ENCODE measurements around the gene SLC28A2. TPM values are rescaled to one million over a fixed set of nuclear protein-coding genes. Genes with fewer than 3 reads are reported as not detected.

The SLC28A2 gene
- total RNA-seq, 1 experiment from 2014 or later: not detected

GRCh38 chr15:45212493-45212892 lies 39.5 kb upstream of the SLC28A2 start:
- TF ChIP-seq, protein P1, sequence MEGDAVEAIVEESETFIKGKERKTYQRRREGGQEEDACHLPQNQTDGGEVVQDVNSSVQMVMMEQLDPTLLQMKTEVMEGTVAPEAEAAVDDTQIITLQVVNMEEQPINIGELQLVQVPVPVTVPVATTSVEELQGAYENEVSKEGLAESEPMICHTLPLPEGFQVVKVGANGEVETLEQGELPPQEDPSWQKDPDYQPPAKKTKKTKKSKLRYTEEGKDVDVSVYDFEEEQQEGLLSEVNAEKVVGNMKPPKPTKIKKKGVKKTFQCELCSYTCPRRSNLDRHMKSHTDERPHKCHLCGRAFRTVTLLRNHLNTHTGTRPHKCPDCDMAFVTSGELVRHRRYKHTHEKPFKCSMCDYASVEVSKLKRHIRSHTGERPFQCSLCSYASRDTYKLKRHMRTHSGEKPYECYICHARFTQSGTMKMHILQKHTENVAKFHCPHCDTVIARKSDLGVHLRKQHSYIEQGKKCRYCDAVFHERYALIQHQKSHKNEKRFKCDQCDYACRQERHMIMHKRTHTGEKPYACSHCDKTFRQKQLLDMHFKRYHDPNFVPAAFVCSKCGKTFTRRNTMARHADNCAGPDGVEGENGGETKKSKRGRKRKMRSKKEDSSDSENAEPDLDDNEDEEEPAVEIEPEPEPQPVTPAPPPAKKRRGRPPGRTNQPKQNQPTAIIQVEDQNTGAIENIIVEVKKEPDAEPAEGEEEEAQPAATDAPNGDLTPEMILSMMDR (conservative IDR thresholded peaks at IDR 0.05): no peak
- Histone ChIP-seq H2AK5ac (ENCODE audit: insufficient read length, low read length) (no peak overlapping the region), H2AFZ (ENCODE audit: low read length) (no peak overlapping the region), H3K79me1 (ENCODE audit: insufficient read depth, low read depth, low read length, poor library complexity, severe bottlenecking) (no peaks in the 10 kb centered on the region), H2BK5ac (ENCODE audit: insufficient read length, low read length) (no peak overlapping the region), H2BK20ac (ENCODE audit: low read depth, low read length, poor library complexity, severe bottlenecking) (no peak overlapping the region), H3T11ph (ENCODE audit: low read length) (no peak overlapping the region), H3K27me3 (ENCODE audit: insufficient read depth, low read length) (no peaks in the 10 kb centered on the region), H3K4me2 (ENCODE audit: insufficient read depth, insufficient read length, low read length) (no peak overlapping the region), H3K18ac (ENCODE audit: insufficient read length, low read depth, low read length) (no peak overlapping the region), H2BK12ac (ENCODE audit: insufficient read length, low read depth, low read length) (no peak overlapping the region), H3K23ac (ENCODE audit: insufficient read length, low read depth, low read length) (no peak overlapping the region), H3K14ac (ENCODE audit: insufficient read depth, low read length) (no peak overlapping the region), H4K5ac (ENCODE audit: insufficient read length, low read depth, low read length) (no peak overlapping the region), H3K9ac (ENCODE audit: extremely low read depth, insufficient read length, low read length) (no peak overlapping the region), H3K27ac (ENCODE audit: insufficient read length, low read depth, low read length) (no peak overlapping the region), H3K4me1 (ENCODE audit: insufficient read depth, low read length) (no peaks in the 10 kb centered on the region), H4K91ac (ENCODE audit: insufficient read length, low read depth, low read length) (no peak overlapping the region), H4K8ac (replicated peaks; ENCODE audit: insufficient read length, low read depth, low read length) (no peak overlapping the region), H3K79me2 (ENCODE audit: insufficient read depth, low read length) (no peaks in the 10 kb centered on the region), H3K4ac (ENCODE audit: low read depth, low read length) (no peak overlapping the region), H3K9me3 (ENCODE audit: control insufficient read depth, low read depth, low read length) (no peaks in the 10 kb centered on the region), H4K20me1 (ENCODE audit: control insufficient read depth, insufficient read depth, insufficient read length) (no peaks in the 10 kb centered on the region), H3K23me2 (ENCODE audit: insufficient read length, low read depth, low read length, poor library complexity, severe bottlenecking) (no peaks in the 10 kb centered on the region), H2BK15ac (ENCODE audit: low read depth, low read length) (no peak overlapping the region), H2BK120ac (ENCODE audit: low read depth, low read length, poor library complexity, severe bottlenecking) (no peak overlapping the region), H3K56ac (ENCODE audit: insufficient read length, low read depth, low read length) (no peak overlapping the region)
- DNase-seq: no peak
- H3K4me1 Mint-ChIP-seq: no peaks in the 10 kb centered on the region
- no peaks in the 10 kb centered on the region for H3K36me3 Mint-ChIP-seq (ENCODE audit: insufficient read depth in 1 of 3, low read depth in 3 of 3)
- no CpG with 5 or more reads among the region's 1 CpG for WGBS (ENCODE audit: extremely low coverage, insufficient read length, low lambda C conversion rate)
- no peak overlapping the region for H3K4me3 Mint-ChIP-seq
- H3K27ac Mint-ChIP-seq: no peak overlapping the region
- H3K9me3 Mint-ChIP-seq: peaks cover 0 to 4% of the 10 kb centered on the region in 2 experiments; a peak in 2 of 5 replicates
- peaks cover 13% of the 10 kb centered on the region for H3K27me3 Mint-ChIP-seq (ENCODE audit: low read depth)

All from H9 (cell line).